Omental fat pad (tissue), 4 donors: ENCODE measurements around the gene MLXIP. TPM values are rescaled to one million over a fixed set of nuclear protein-coding genes. Genes with fewer than 3 reads are reported as not detected.

Source experiments
- ATAC-seq: fragments of 150-250 bp; one replicate; pipeline ENCODE4 v1.9.1; 2016; ENCODE audit warnings: mild to moderate bottlenecking, moderate library complexity; ENCODE audit not compliant: low FRiP score
- DNase-seq: peaks from one replicate; pipeline ENCODE4 v3.0.0-alpha.2; 2019; ENCODE audit warnings: low spot score
- CTCF ChIP-seq, 3 donors: fragments of 450-650 bp; IDR thresholded peaks; one replicate each; pipeline ENCODE4 v1.5.1; 2016 to 2017; ENCODE audit warnings: antibody characterized with exemption in 3 of 3, mild to moderate bottlenecking in 3 of 3, moderate library complexity in 2 of 3
- total RNA-seq, 4 donors: library from RNA; depleted of rRNA; stranded (reverse); fragments of >200 nt; gene quantifications; one replicate each; pipeline ENCODE4 v1.1.0, GENCODE V29; 2016

MLXIP gene
- total RNA-seq, 4 donors from 2014 or later: 17.4 to 49.6 (median 32.6) TPM

GRCh38 chr12:122045262-122045661 is 33.3 kb upstream of the MLXIP start:
- no peak for ATAC-seq
- no peak for TF ChIP-seq CTCF (IDR thresholded peaks at IDR 0.05)

GRCh38 chr12:122046145-122046544 is 32.4 kb upstream of the MLXIP start:
- DNase-seq: no peak
- no peak for ATAC-seq
- no peak for TF ChIP-seq CTCF (IDR thresholded peaks at IDR 0.05)

More at GRCh38 chr12:122045262-122045661, 33.3 kb upstream of the MLXIP start:
- no peak for DNase-seq

- no peak for TF ChIP-seq CTCF (IDR thresholded peaks at IDR 0.05)
- ATAC-seq (no peak), DNase-seq (no peak)
These were observed 30.4 kb upstream of the MLXIP start for GRCh38 chr12:122048151-122048550.

GRCh38 chr12:122049827-122050226 is 28.7 kb upstream of the MLXIP start:
- no peak for TF ChIP-seq CTCF (IDR thresholded peaks at IDR 0.05)
- ATAC-seq (no peak), DNase-seq (no peak)

- TF ChIP-seq CTCF (IDR thresholded peaks at IDR 0.05): no peak
- ATAC-seq (no peak), DNase-seq (no peak)
These were observed 27.9 kb upstream of the MLXIP start for GRCh38 chr12:122050706-122051105.

- TF ChIP-seq CTCF (IDR thresholded peaks at IDR 0.05): no peak
- ATAC-seq (no peak), DNase-seq (no peak)
These were observed 27.2 kb upstream of the MLXIP start for GRCh38 chr12:122051231-122051876.

GRCh38 chr12:122052285-122052684 is 26.3 kb upstream of the MLXIP start:
- no peak for DNase-seq
- ATAC-seq: no peak
- no peak for TF ChIP-seq CTCF (IDR thresholded peaks at IDR 0.05)
